K562 (cell line): ENCODE results near the gene PNMT. TPM values are rescaled to one million over a fixed set of nuclear protein-coding genes. Genes with fewer than 3 reads are reported as not detected.

Experiments used
- ATF1 ChIP-seq, 2 experiments: fragments of 450-650 bp in 1 of 2; IDR thresholded peaks; 2 replicates each; pipeline ENCODE4 v1.6.1; 2016; ENCODE audit warnings: missing compliant biosample characterization in 1 of 2, missing genetic modification characterization in 1 of 2
- ATF7 ChIP-seq: fragments of 450-650 bp; IDR thresholded peaks from 2 replicates; pipeline ENCODE4 v1.7.1; 2014; ENCODE audit warnings: mild to moderate bottlenecking, moderate library complexity
- HCFC1 ChIP-seq: IDR thresholded peaks from 2 replicates; pipeline ENCODE4 v1.6.1; 2012; ENCODE audit warnings: low read depth, low read length, improper control_type of control experiment
- KDM4B ChIP-seq, 2 experiments: fragments of 450-650 bp in 1 of 2; sonication (generic) in 1 of 2; IDR thresholded peaks; 2 replicates each; pipeline ENCODE4 v1.6.1; 2016 to 2017; ENCODE audit warnings: borderline replicate concordance in 2 of 2, antibody characterized with exemption in 1 of 2, low read depth in 1 of 2, mild to moderate bottlenecking in 1 of 2
- NCOA6 ChIP-seq: fragments of 450-650 bp; IDR thresholded peaks from 2 replicates; pipeline ENCODE4 v1.6.1; 2017; ENCODE audit warnings: mild to moderate bottlenecking
- PHB2 ChIP-seq: fragments of 450-650 bp; IDR thresholded peaks from 2 replicates; pipeline ENCODE4 v1.6.1; 2017; ENCODE audit warnings: low read depth
- POLR2AphosphoS5 ChIP-seq: IDR thresholded peaks from 2 replicates; pipeline ENCODE4 v1.6.1; 2011; ENCODE audit warnings: mild to moderate bottlenecking, low read depth, low read length, moderate library complexity; ENCODE audit not compliant: control insufficient read depth, insufficient read depth
- PREB ChIP-seq: sonication (generic); formaldehyde crosslinking; IDR thresholded peaks from 2 replicates; pipeline ENCODE4 v1.8.1; 2023; ENCODE audit warnings: mild to moderate bottlenecking, missing genetic modification reagents
- PYGO2 ChIP-seq: fragments of 450-650 bp; IDR thresholded peaks from 2 replicates; pipeline ENCODE4 v1.6.1; 2016; ENCODE audit warnings: mild to moderate bottlenecking, missing genetic modification characterization, moderate library complexity, missing compliant biosample characterization
- RFX7 ChIP-seq: fragments of 250-450 bp; sonication (Bioruptor Pico); IDR thresholded peaks from 2 replicates; pipeline ENCODE4 v1.5.1; 2021; ENCODE audit warnings: mild to moderate bottlenecking
- SNAPC5 ChIP-seq: fragments of 250-450 bp; sonication (Bioruptor Pico); IDR thresholded peaks from 2 replicates; pipeline ENCODE4 v1.8.0; 2021; ENCODE audit warnings: moderate library complexity, mild to moderate bottlenecking, inconsistent platforms
- STAG1 ChIP-seq: sonication (generic); formaldehyde crosslinking; IDR thresholded peaks from 2 replicates; pipeline ENCODE4 v1.5.0; 2020; ENCODE audit warnings: missing genetic modification reagents, borderline replicate concordance
- TEAD1 ChIP-seq, 2 experiments: fragments of 450-650 bp in 1 of 2; sonication (generic) in 1 of 2; formaldehyde crosslinking; IDR thresholded peaks; 2 replicates each; pipeline versions ENCODE4 v1.4.0 to v1.8.0; 2020 to 2022; ENCODE audit warnings: mild to moderate bottlenecking in 2 of 2, missing genetic modification reagents in 1 of 2
- VEZF1 ChIP-seq: fragments of 200-800 bp; sonication (Bioruptor generic); IDR thresholded peaks from 2 replicates; pipeline ENCODE4 v1.6.1; 2017; ENCODE audit warnings: missing genetic modification characterization, missing compliant biosample characterization
- ZBTB11 ChIP-seq, 3 experiments: fragments of 200-800 bp in 1 of 3; fragments of 250-450 bp in 1 of 3; fragments of 450-650 bp in 1 of 3; sonication (Bioruptor Pico) in 1 of 3; sonication (Bioruptor generic) in 1 of 3; formaldehyde crosslinking in 1 of 3; IDR thresholded peaks; 2 replicates each; pipeline versions ENCODE4 v1.6.1 to v1.8.0; 2016 to 2022; ENCODE audit warnings: mild to moderate bottlenecking in 2 of 3, missing genetic modification characterization in 2 of 3, missing compliant biosample characterization in 1 of 3, moderate library complexity in 1 of 3
- ZBTB17 ChIP-seq: fragments of 450-650 bp; formaldehyde crosslinking; IDR thresholded peaks from 2 replicates; pipeline ENCODE4 v1.4.0; 2020; ENCODE audit warnings: mild to moderate bottlenecking
- ZNF197 ChIP-seq: fragments of 200-800 bp; sonication (Bioruptor generic); IDR thresholded peaks from 2 replicates; pipeline ENCODE4 v1.6.1; 2016; ENCODE audit warnings: low read depth, missing genetic modification characterization, missing compliant biosample characterization
- ZNF274 ChIP-seq: IDR thresholded peaks from 2 replicates; pipeline ENCODE4 v1.6.1; 2011; ENCODE audit warnings: low read depth, mild to moderate bottlenecking, low read length, moderate library complexity, borderline replicate concordance
- polyA plus RNA-seq, 8 experiments: library from polyadenylated mRNA; depleted of rRNA in 4 of 8; stranded (reverse) in 5 of 8; unstranded in 3 of 8; fragments of >200 nt; fragmentation: Nextera tagmentation in 2 of 8; fragmentation: Illumina TruSeq in 1 of 8; extraction: Ambion mirVana in 2 of 8; extraction: Trizol in 1 of 8; gene quantifications; 2 replicates each; pipeline versions ENCODE4 v1.2.1 to v1.2.3, GENCODE V29; 2011 to 2014; ENCODE audit warnings: inconsistent platforms in 1 of 8, missing spikeins in 1 of 8
- total RNA-seq, 7 experiments: library from RNA; depleted of rRNA in 6 of 7; stranded (reverse); fragments of >200 nt in 6 of 7; fragmentation: Illumina TruSeq in 2 of 7; extraction: Trizol in 2 of 7; gene quantifications; 2 replicates each; pipeline versions ENCODE4 v1.2.1 to v1.2.3, GENCODE V29; 2011 to 2021; ENCODE audit warnings: low replicate concordance in 1 of 7

Gene PNMT
- total and polyA plus RNA-seq, 9 of the 15 experiments (the other 6 are each of a cell fraction or from before 2014, with no cell fraction given) = 0.55 to 18.1 (median 5.8) TPM

GRCh38 chr17:39636927-39637736 is 31.1 kb upstream of the PNMT start, which contains the start of gene STARD3 (continued):
- TF ChIP-seq ZBTB11 (CRISPR knock-in tag; IDR thresholded peaks at IDR 0.05) (peak in 2 of 3 experiments; percentile 92 to 99; a peak in 5 of 6 replicates), POLR2AphosphoS5 (peak; percentile 72), PHB2 (no peak), RFX7 (CRISPR knock-in tag) (no peak), SNAPC5 (no peak), VEZF1 (CRISPR knock-in tag) (peak; percentile 71), TEAD1 (CRISPR knock-in tag; IDR thresholded peaks at IDR 0.05) (peak in 1 of 2 experiments; percentile 34; a peak in 1 of 4 replicates), ATF1 (CRISPR knock-in tag; IDR thresholded peaks at IDR 0.05) (0 out of 2 replicates have a peak, but pooled peaks have one; percentile 7), ATF1 (tag; IDR thresholded peaks at IDR 0.05) (peak; percentile 83), PYGO2 (tag) (no peak), KDM4B (IDR thresholded peaks at IDR 0.05; ENCODE audit: borderline replicate concordance in 2 of 2, low read depth in 1 of 2) (peak in 1 of 2 experiments; percentile 86; a peak in 2 of 4 replicates), NCOA6 (no peak), ATF7 (peak; percentile 71; the same call in 1 of the 2 replicates), ZNF197 (no peak), STAG1 (CRISPR knock-in tag) (no peak), ZNF274 (no peak), PREB (CRISPR knock-in tag) (no peak), ZBTB17 (no peak), HCFC1 (peak; percentile 77)
